ENCODE measurements around the gene ADAMTS7. TPM values are rescaled to one million over a fixed set of nuclear protein-coding genes. Genes with fewer than 3 reads are reported as not detected.

Gene ADAMTS7
- total and polyA plus RNA-seq, 2 donors (not counting 3 experiments of a cell fraction or from before 2014, with no cell fraction given) = 49.6 to 64.7 TPM

DNA sequence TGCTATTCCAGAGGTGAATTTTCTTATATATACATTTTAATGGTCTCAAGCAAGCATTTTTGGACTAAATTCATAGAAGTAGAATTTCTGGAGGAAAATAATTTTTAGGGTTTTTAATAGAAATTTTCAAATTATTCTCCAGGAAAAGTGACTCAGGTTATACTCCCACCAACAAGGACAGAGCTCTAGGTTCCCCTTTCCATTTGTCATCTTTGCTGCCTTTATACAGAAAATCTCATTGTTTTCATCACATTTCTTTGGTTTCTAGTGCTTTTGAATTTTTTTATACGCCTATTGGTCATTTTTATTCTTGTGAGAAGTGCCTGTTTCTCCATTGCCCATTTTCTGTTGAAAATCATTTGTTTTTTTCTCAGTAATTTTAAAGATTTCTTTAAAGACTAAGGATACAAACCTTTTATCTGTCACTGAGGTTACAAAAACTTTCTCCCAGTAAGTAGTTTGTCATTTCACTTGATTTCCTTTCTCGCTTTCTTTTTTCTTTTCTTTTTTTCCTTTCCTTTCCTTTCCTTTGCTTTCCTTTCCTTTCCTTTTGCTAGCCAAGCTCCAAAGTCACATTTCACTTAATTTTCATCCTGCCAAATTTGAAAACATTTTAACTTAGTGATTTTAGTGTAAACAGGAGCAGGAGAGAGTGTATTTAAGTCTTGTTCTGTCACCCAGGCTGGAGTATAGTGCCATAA, 93.2 kb downstream of the ADAMTS7 start:
- dilution Hi-C loops (cut with MboI; ENCODE audit: extremely low pct_ligation_motif_present, low sequenced_read_pairs) = no loop called here
- BruUV-seq (replicated peaks) = no TSS peak
- Histone ChIP-seq H3K4me2 (ENCODE audit: insufficient read depth, low read length) (no peak overlapping the region), H4K20me1 (replicated peaks; ENCODE audit: control insufficient read depth, extremely low read depth, insufficient read depth, low read length) (no peaks in the 10 kb centered on the region), H3K79me2 (ENCODE audit: control insufficient read depth, insufficient read depth, low read length) (no peaks in the 10 kb centered on the region), H3K27me3 (ENCODE audit: control insufficient read depth in 2 of 2, insufficient read depth in 2 of 2, low read length in 2 of 2) (peaks cover 4 to 14% of the 10 kb centered on the region in 2 experiments), H3K36me3 (ENCODE audit: control insufficient read depth in 2 of 2, extremely low read depth in 1 of 2, insufficient read depth in 2 of 2, low read length in 2 of 2) (no peaks in the 10 kb centered on the region), H2AFZ (ENCODE audit: low read depth, low read length) (no peak overlapping the region), H3K9me3 (replicated peaks; ENCODE audit: control insufficient read depth, insufficient read depth, low read length) (no peaks in the 10 kb centered on the region), H3K4me1 (ENCODE audit: control insufficient read depth, extremely low read depth, insufficient read depth, low read length) (no peaks in the 10 kb centered on the region), H3K4me3 (replicated peaks in 1 of 3; ENCODE audit: insufficient read depth in 1 of 3, low read depth in 1 of 3, low read length in 3 of 3) (no peak overlapping the region), H3K9ac (replicated peaks; ENCODE audit: extremely low read depth, insufficient read depth, low read length) (no peak overlapping the region), H3K9me1 (replicated peaks; ENCODE audit: control insufficient read depth, extremely low read depth, insufficient read depth, low read length) (no peaks in the 10 kb centered on the region), H3K27ac (ENCODE audit: insufficient read depth, low read depth, low read length) (no peak overlapping the region)
- POLR2A ChIA-PET = no interaction called here
- no peak for DNase-seq (ENCODE audit: low read depth, low spot score)
- TF ChIP-seq JUN (IDR thresholded peaks at IDR 0.05; ENCODE audit: borderline replicate concordance, insufficient read depth, insufficient read length, low read depth) (no peak), EZH2 (IDR thresholded peaks at IDR 0.05; ENCODE audit: borderline replicate concordance, low read depth, low read length, severe bottlenecking) (no peak), POLR2A (IDR thresholded peaks at IDR 0.05; ENCODE audit: low read depth, low read length) (no peak), POLR2AphosphoS5 (IDR thresholded peaks at IDR 0.05; ENCODE audit: insufficient read depth, low read depth, low read length) (no peak), GATA2 (IDR thresholded peaks at IDR 0.05; ENCODE audit: insufficient read depth, insufficient read length, low read depth, low read length) (no peak), MYC (IDR thresholded peaks at IDR 0.05; ENCODE audit: low read depth, low read length) (no peak), FOS (IDR thresholded peaks at IDR 0.05; ENCODE audit: borderline replicate concordance, insufficient read depth, low read length) (no peak)
- TF ChIP-seq, protein P1, sequence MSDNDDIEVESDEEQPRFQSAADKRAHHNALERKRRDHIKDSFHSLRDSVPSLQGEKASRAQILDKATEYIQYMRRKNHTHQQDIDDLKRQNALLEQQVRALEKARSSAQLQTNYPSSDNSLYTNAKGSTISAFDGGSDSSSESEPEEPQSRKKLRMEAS (IDR thresholded peaks at IDR 0.05; ENCODE audit: insufficient read depth, insufficient read length) = no peak
- TF ChIP-seq, protein P2, sequence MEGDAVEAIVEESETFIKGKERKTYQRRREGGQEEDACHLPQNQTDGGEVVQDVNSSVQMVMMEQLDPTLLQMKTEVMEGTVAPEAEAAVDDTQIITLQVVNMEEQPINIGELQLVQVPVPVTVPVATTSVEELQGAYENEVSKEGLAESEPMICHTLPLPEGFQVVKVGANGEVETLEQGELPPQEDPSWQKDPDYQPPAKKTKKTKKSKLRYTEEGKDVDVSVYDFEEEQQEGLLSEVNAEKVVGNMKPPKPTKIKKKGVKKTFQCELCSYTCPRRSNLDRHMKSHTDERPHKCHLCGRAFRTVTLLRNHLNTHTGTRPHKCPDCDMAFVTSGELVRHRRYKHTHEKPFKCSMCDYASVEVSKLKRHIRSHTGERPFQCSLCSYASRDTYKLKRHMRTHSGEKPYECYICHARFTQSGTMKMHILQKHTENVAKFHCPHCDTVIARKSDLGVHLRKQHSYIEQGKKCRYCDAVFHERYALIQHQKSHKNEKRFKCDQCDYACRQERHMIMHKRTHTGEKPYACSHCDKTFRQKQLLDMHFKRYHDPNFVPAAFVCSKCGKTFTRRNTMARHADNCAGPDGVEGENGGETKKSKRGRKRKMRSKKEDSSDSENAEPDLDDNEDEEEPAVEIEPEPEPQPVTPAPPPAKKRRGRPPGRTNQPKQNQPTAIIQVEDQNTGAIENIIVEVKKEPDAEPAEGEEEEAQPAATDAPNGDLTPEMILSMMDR (IDR thresholded peaks at IDR 0.05; ENCODE audit: extremely low read depth in 1 of 2, insufficient read depth in 1 of 2, low read depth in 1 of 2, low read length in 2 of 2) = no peak
- CTCF ChIA-PET = interaction anchor here (1.2 kb wide), 1 partner anchor 9 kb away, joined by 3 read pairs; no protein-coding TSS in a partner anchor
- intact Hi-C loops (cut with micrococcal nuclease) = loop anchor here (5.0 kb wide), 1 partner anchor 534 kb away; no protein-coding TSS in a partner anchor
- FAIRE-seq = no peak

Data from endothelial cell of umbilical vein (primary cell).